ENCODE data around the gene NEK3.

DNA sequence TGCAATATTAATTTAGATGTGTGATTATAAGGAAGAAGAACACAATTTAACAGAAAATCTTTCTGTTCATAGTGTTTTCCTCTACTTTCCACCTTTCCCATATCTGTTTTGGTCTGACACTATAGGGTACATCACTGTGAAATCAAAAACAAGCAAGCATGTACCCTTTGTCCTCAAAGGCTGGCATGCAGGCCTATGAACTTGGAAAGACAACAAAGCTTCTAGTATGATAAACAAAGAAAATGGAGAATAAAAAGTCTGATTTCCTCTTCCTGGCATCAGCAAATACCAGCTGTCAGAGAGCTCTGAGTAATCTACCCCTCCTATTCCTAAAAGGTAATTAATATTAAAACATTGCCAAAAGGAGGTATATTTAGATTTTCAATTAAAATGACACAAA is 5.6 kb upstream of the NEK3 start:
- TF ChIP-seq SIN3A (IDR thresholded peaks at IDR 0.05; ENCODE audit: borderline replicate concordance, insufficient read depth, low read length) (no peak), POLR2AphosphoS5 (IDR thresholded peaks at IDR 0.05; ENCODE audit: low read depth, low read length) (no peak), TAF1 (IDR thresholded peaks at IDR 0.05; ENCODE audit: borderline replicate concordance, insufficient read depth, low read length) (no peak), FOXP2 (optimal IDR thresholded peaks at IDR 0.05; ENCODE audit: borderline replicate concordance, extremely low read depth, extremely low read length, insufficient read depth) (no peak)
- TF ChIP-seq, protein P1, sequence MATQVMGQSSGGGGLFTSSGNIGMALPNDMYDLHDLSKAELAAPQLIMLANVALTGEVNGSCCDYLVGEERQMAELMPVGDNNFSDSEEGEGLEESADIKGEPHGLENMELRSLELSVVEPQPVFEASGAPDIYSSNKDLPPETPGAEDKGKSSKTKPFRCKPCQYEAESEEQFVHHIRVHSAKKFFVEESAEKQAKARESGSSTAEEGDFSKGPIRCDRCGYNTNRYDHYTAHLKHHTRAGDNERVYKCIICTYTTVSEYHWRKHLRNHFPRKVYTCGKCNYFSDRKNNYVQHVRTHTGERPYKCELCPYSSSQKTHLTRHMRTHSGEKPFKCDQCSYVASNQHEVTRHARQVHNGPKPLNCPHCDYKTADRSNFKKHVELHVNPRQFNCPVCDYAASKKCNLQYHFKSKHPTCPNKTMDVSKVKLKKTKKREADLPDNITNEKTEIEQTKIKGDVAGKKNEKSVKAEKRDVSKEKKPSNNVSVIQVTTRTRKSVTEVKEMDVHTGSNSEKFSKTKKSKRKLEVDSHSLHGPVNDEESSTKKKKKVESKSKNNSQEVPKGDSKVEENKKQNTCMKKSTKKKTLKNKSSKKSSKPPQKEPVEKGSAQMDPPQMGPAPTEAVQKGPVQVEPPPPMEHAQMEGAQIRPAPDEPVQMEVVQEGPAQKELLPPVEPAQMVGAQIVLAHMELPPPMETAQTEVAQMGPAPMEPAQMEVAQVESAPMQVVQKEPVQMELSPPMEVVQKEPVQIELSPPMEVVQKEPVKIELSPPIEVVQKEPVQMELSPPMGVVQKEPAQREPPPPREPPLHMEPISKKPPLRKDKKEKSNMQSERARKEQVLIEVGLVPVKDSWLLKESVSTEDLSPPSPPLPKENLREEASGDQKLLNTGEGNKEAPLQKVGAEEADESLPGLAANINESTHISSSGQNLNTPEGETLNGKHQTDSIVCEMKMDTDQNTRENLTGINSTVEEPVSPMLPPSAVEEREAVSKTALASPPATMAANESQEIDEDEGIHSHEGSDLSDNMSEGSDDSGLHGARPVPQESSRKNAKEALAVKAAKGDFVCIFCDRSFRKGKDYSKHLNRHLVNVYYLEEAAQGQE (IDR thresholded peaks at IDR 0.05; ENCODE audit: insufficient read depth in 1 of 2, low read depth in 2 of 2, low read length in 2 of 2): no peak

Measured in PFSK-1 (cell line).